ENCODE measurements around the gene ICAM2. TPM values are rescaled to one million over a fixed set of nuclear protein-coding genes. Genes with fewer than 3 reads are reported as not detected.

The ICAM2 gene
- total and polyA plus RNA-seq, 9 donors = 6.8 to 34.2 (median 19.9) TPM

DNA sequence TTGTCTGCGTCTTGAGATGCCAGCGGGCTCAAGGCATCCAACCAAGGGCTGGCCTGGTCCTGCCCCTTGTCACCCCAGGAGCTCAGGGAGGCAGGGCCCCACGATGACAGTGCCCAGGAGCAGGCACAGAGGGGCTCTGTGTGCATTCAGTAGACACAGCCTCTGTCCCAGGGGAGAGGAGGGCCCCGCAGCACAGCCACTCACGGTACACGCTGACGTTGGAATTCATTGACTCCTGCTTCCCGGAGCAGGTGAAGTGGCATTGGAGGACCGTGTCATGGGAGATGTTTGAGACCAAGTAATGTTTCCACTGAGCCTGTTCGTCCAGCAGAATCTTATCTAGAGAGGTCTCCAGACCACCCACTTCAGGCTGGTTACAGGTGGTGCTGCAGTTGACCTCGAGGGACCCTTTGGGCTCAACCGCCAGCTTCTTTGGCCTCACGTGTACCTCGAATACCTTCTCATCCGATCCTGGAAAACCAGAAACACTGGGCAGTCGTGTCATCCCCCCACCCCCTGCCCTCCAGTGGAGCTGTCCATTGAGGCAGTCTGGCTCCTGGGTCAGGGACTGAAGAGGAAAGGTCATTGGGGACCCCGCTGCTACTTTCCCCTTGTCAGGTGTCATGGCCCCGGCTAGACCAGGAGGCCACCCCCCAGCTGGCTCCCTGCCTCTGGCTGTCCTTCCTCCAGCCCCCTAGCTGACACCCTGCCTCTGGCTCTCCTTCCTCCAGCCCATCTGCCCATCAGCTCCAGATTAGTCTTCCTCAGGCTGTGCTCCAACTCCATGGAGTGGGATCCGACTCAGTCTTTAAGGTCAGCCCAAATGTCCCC, 15.3 kb downstream of the ICAM2 start:
- Histone ChIP-seq H3K4me1 (ENCODE audit: insufficient read depth) (no peaks in the 10 kb centered on the region), H3K4me3 (no peak overlapping the region), H3K9me3 (no peaks in the 10 kb centered on the region), H3K27me3 (no peaks in the 10 kb centered on the region), H3K36me3 (no peaks in the 10 kb centered on the region), H3K27ac (no peak overlapping the region)
- TF ChIP-seq EP300 (IDR thresholded peaks at IDR 0.05) (no peak), POLR2A (IDR thresholded peaks at IDR 0.05) (no peak)
- TF ChIP-seq, protein P1, sequence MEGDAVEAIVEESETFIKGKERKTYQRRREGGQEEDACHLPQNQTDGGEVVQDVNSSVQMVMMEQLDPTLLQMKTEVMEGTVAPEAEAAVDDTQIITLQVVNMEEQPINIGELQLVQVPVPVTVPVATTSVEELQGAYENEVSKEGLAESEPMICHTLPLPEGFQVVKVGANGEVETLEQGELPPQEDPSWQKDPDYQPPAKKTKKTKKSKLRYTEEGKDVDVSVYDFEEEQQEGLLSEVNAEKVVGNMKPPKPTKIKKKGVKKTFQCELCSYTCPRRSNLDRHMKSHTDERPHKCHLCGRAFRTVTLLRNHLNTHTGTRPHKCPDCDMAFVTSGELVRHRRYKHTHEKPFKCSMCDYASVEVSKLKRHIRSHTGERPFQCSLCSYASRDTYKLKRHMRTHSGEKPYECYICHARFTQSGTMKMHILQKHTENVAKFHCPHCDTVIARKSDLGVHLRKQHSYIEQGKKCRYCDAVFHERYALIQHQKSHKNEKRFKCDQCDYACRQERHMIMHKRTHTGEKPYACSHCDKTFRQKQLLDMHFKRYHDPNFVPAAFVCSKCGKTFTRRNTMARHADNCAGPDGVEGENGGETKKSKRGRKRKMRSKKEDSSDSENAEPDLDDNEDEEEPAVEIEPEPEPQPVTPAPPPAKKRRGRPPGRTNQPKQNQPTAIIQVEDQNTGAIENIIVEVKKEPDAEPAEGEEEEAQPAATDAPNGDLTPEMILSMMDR (IDR thresholded peaks at IDR 0.05) = no peak
- DNase-seq = no peak
- WGBS, 3 donors = 65 to 73% (median 65%) methylated on average over 14 to 19 of the region's 19 CpGs
- intact Hi-C loops (cut with DNase I) = no loop called here

DNA sequence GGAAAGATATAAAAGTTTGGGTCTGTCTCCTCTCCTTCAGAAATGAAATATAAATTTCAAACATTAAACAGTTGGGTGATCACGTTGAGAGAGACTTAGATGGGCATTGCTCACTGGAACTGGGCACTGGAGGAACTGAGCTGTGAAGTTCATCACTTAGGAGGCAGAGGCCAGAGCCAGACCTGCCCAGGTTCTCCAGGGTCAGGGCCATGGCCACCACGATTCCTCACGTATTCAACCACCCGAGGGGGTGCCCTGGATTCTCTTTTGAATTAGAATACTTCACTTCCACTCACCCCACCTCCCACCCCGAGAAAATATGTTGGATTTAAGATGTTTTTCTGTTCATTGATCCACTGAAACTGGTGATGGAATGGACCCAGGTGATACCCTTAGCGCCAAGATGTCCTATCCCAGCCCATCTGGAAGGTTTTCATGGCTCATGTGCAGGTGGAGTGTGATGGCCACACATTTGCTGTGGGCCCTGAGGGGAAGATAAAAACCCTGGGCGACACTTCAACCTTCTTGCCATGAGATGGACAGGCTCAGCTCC, 16.1 kb downstream of the ICAM2 start:
- WGBS, 3 donors = 83 to 89% (median 88%) methylated on average over 7 of the region's 7 CpGs
- no peak for TF ChIP-seq EP300 (IDR thresholded peaks at IDR 0.05)
- TF ChIP-seq, protein P1 (IDR thresholded peaks at IDR 0.05) = no peak
- TF ChIP-seq POLR2A (IDR thresholded peaks at IDR 0.05) = no peak
- Histone ChIP-seq H3K4me3 (no peak overlapping the region), H3K9me3 (no peaks in the 10 kb centered on the region), H3K27ac (no peak overlapping the region), H3K27me3 (no peaks in the 10 kb centered on the region), H3K36me3 (no peaks in the 10 kb centered on the region), H3K4me1 (ENCODE audit: insufficient read depth) (no peaks in the 10 kb centered on the region)
- DNase-seq = no peak
- intact Hi-C loops (cut with DNase I) = no loop called here

DNA sequence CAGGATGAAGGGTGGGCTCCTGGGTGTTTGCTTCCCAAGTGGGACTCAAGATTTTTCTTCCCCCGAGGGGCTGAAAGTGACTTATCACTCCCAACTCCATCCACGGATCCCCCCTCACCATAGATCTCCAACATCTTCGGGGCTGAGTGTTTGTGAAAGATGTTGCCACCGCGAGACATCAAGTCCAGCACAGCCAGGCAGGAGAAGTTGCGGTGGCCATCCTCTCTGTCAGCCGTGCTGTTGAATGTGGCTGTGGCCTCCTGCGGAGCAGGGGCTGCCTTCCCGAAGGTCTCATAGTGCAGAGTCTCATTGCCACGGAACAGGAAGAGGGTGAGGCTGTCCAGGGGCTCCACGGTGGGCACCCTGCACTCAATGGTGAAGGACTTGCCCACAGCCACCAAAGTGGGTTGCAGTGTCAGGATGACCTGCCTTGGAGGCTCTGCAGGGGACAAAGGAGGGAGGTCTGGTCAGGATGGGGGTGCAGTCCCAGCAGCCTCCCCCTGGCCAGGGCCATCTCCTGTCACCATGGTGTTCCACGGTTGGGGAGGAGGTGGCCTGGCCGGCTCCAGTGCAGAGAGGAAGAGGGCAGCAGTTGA, 16.8 kb downstream of the ICAM2 start:
- intact Hi-C loops (cut with DNase I) = no loop called here
- Histone ChIP-seq H3K27me3 (no peaks in the 10 kb centered on the region), H3K36me3 (no peaks in the 10 kb centered on the region), H3K4me1 (ENCODE audit: insufficient read depth) (peaks cover 2% of the 10 kb centered on the region), H3K27ac (no peak overlapping the region), H3K9me3 (no peaks in the 10 kb centered on the region), H3K4me3 (no peak overlapping the region)
- TF ChIP-seq, protein P1 (IDR thresholded peaks at IDR 0.05) = no peak
- TF ChIP-seq EP300 (IDR thresholded peaks at IDR 0.05) (no peak), POLR2A (IDR thresholded peaks at IDR 0.05) (no peak)
- no peak for DNase-seq
- WGBS, 3 donors = 84 to 88% (median 86%) methylated on average over 13 of the region's 13 CpGs

DNA sequence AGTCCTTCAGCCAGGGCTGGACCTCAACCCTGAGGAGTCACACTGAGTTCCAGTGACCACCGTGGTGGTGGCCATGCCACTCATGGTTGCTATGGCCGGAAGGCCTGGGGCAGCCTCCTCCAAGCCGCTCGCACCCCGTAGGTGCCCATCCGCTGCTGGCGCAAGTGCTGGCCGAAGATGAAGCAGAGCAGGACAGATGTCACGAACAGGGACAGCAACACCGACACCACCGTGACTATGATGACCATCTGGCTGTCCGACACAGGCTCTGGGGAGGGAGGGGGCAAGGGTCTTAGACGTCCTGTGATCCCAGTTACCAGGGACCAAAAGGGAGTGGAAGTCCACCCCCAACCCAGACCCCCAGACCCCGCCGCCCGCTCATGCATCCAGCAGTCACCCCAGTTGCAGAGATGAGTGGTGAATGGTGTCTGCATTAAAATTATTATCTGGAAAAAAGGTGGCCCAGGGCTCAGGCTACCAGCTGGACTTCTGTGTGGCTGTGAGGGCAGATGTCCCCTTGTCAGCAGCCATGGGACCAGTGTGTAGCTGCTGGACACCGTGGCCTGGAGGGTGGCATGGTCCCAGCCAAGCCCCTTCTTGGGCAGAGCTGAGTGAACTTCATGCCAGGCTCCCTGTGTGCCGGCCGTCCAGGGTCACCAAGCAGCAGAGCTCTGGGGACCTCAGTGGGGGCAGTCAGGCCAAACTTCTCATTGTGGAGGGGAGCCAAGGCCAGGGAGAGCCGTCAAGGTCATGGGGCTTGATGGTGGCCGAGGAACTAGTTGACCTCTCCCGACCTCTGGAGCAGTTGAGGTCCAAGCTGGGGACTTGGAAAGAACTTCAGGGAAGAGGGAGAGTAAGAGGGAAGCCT, 17.5 kb downstream of the ICAM2 start:
- 83 to 89% (median 86%) methylated on average over 21 to 22 of the region's 22 CpGs for WGBS, 3 donors

More for the DNA sequence above, 17.5 kb downstream of the ICAM2 start:
- H3K36me3 ChIP-seq = no peaks in the 10 kb centered on the region
- H3K4me3 ChIP-seq = no peak overlapping the region
- H3K27ac ChIP-seq = no peak overlapping the region
- H3K4me1 ChIP-seq (ENCODE audit: insufficient read depth) = peaks cover 4% of the 10 kb centered on the region
- intact Hi-C loops (cut with DNase I) = no loop called here
- H3K27me3 ChIP-seq = no peaks in the 10 kb centered on the region
- no peaks in the 10 kb centered on the region for H3K9me3 ChIP-seq
- DNase-seq = no peak
- TF ChIP-seq, protein P1 (IDR thresholded peaks at IDR 0.05) = no peak
- no peak for TF ChIP-seq POLR2A (IDR thresholded peaks at IDR 0.05)
- no peak for TF ChIP-seq EP300 (IDR thresholded peaks at IDR 0.05)

All from ovary (tissue), 9 donors.